ENCODE results near the gene FUOM. TPM values are rescaled to one million over a fixed set of nuclear protein-coding genes. Genes with fewer than 3 reads are reported as not detected.

FUOM gene
- total and polyA plus RNA-seq, 7 donors: 3.0 to 9.1 (median 5.4) TPM

DNA sequence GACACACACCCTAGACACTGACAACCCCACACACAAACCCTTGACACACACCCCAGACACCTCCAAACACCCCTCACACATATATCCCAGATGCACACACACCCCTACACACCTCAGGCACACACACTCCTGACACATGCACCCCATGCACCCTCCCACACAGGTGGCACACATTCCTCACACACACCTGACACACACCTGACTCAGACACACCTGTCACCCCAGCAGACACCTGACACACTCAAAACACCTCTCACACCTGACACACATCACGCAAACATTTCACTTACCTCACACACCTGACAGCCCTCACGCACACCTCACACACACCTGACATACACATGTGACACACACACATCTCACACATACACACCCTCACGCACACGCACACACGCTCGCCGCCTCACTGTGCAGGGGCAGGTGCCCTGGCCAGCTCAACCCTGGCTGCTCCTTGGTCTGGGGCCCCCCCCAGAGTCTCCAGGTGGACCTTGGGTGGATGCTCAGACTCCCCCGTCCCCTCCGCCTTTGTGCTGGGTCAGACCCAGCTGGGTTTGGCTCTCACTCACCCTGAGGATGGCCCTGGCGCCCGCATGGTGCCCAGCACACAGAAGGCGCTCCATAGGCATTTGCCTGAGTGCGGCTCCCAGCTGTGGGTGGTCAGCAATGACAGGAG lies 18.0 kb downstream of the FUOM start:
- Histone ChIP-seq H3K36me3 (ENCODE audit: insufficient read depth in 1 of 2, low read depth in 1 of 2) (no peaks in the 10 kb centered on the region), H3K27me3 (ENCODE audit: insufficient read depth in 3 of 3, low read length in 2 of 3) (peaks cover 0 to 75% (median 37%) of the 10 kb centered on the region in 3 donors), H3K9me3 (no peaks in the 10 kb centered on the region), H3K4me1 (peaks cover 12% of the 10 kb centered on the region), H3K27ac (no peak overlapping the region), H3K4me3 (no peak overlapping the region)
- intact Hi-C loops (cut with DNase I): no loop called here
- WGBS, 3 donors: 84 to 89% (median 88%) methylated on average over 13 of the region's 13 CpGs
- TF ChIP-seq, protein P1, sequence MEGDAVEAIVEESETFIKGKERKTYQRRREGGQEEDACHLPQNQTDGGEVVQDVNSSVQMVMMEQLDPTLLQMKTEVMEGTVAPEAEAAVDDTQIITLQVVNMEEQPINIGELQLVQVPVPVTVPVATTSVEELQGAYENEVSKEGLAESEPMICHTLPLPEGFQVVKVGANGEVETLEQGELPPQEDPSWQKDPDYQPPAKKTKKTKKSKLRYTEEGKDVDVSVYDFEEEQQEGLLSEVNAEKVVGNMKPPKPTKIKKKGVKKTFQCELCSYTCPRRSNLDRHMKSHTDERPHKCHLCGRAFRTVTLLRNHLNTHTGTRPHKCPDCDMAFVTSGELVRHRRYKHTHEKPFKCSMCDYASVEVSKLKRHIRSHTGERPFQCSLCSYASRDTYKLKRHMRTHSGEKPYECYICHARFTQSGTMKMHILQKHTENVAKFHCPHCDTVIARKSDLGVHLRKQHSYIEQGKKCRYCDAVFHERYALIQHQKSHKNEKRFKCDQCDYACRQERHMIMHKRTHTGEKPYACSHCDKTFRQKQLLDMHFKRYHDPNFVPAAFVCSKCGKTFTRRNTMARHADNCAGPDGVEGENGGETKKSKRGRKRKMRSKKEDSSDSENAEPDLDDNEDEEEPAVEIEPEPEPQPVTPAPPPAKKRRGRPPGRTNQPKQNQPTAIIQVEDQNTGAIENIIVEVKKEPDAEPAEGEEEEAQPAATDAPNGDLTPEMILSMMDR (IDR thresholded peaks at IDR 0.05): no peak
- ATAC-seq: no peak
- peak in 1 of 2 donors; percentile 40 for DNase-seq

DNA sequence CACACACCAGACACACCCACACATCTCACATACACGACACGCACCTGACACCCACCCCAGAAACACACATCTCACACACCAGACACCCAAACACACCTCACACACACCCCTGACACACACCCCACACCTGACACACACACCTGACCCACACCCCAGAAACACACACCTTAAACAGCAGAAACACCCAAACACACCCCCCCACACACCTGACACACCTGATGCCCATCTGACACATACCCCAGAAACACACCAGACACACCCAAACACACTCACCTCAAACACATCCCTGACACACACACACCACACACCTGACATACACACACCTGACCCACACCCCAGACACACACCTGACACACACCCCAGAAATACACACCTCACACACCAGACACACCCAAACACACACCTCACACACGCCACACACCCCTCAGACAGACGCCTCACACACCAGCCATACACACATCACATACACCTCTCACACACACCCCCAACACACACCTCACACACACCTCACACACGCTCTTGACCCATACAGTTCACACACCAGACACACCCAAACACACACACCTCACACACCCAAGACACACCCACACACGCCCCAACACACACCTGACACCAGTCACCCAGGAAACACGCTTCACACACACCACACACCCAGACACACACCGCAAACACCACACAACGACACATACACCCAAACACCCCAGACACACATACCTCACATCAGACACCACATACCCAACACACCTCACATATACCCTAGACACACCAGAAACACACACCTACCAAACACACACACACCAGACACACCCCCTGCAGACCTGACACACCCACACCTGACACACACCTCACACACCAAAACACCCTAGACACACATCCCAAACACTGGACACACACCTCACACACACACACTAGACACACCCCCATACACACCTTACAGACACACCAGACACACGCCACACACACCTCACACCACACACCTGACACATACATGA lies 19.4 kb downstream of the FUOM start:
- TF ChIP-seq, protein P1 (IDR thresholded peaks at IDR 0.05): no peak

DNA sequence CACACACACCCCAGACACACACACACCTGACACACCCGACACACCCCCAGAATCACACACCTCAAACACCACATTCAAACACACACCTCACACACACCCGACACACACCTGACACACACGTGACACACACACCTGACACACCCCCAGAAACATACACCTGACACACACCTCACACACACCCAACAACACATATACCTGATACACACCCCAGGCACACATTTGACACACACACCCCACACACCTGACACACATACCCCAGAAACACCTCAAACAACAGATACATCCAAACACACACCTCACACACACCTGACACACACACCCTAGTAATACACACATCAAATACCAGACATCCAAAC lies 20.5 kb downstream of the FUOM start:
- H3K27me3 ChIP-seq (ENCODE audit: insufficient read depth in 3 of 3, low read length in 2 of 3): peaks cover 0 to 66% (median 45%) of the 10 kb centered on the region in 3 donors
- H3K27ac ChIP-seq: no peak overlapping the region
- H3K9me3 ChIP-seq: no peaks in the 10 kb centered on the region
- intact Hi-C loops (cut with DNase I): no loop called here
- no peaks in the 10 kb centered on the region for H3K36me3 ChIP-seq (ENCODE audit: insufficient read depth in 1 of 2, low read depth in 1 of 2)
- no peak overlapping the region for H3K4me3 ChIP-seq
- TF ChIP-seq, protein P1 (IDR thresholded peaks at IDR 0.05): no peak
- H3K4me1 ChIP-seq: peaks cover 12% of the 10 kb centered on the region
- 81 to 95% (median 86%) methylated on average over 3 of the region's 3 CpGs for WGBS, 3 donors
- no peak for ATAC-seq
- DNase-seq: peak in 1 of 2 donors; percentile 12

More for the DNA sequence above, 19.4 kb downstream of the FUOM start:
- Histone ChIP-seq H3K27ac (no peak overlapping the region), H3K4me3 (no peak overlapping the region), H3K27me3 (ENCODE audit: insufficient read depth in 3 of 3, low read length in 2 of 3) (peaks cover 0 to 71% (median 41%) of the 10 kb centered on the region in 3 donors), H3K9me3 (no peaks in the 10 kb centered on the region), H3K4me1 (peaks cover 12% of the 10 kb centered on the region), H3K36me3 (ENCODE audit: insufficient read depth in 1 of 2, low read depth in 1 of 2) (no peaks in the 10 kb centered on the region)
- intact Hi-C loops (cut with DNase I): no loop called here
- WGBS, 3 donors: 89 to 92% (median 90%) methylated on average over 10 of the region's 10 CpGs
- ATAC-seq (no peak), DNase-seq (peak in 1 of 2 donors; percentile 36)

DNA sequence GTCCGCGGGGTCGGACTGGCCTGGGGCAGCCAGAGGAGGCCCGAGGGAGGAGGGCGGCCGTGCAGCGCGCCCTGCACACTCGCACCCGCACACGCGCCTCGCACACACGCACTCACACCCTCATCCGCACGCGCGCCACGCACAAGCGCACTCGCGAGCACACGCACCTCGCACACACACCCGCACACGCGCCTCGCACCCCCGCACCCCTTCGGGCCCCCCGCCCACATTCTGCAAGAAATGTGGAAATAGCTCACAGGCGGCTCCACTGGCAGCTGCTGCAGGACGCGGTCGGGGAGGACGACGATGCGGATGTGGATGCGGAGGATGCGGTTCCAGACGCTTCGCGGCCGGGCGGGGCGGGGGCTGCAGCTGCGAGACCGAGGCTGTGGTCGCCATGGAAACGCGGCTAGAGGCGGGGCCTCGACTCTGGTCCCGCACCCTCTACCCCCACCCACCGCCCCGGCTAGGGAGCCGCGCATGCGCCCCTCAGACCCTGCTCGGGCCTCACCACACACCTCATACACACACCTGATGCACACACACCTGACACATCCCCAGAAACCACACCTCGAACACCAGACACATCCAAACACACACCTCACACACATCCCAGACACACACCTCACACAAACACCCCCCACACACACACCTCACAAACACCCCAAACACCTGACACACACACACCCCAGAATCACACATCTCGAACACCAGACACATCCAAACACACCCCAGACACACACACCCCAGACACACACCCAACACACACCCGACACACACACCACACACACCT lies 21.0 kb downstream of the FUOM start, which contains the start of gene CALY:
CALY (minus strand) TSS at position 320 of the 793 bp plus-strand sequence. CDS start 7,907 bp downstream, outside the sequence.
- H3K27ac ChIP-seq: no peak within 1 kb of the TSS
- H3K27me3 ChIP-seq (ENCODE audit: insufficient read depth in 3 of 3, low read length in 2 of 3): peaks cover 0 to 66% (median 47%) of the 10 kb centered on the region in 3 donors
- ATAC-seq: peak in 1 of 4 donors; percentile 29
- peaks cover 12% of the 10 kb centered on the region for H3K4me1 ChIP-seq
- TF ChIP-seq, protein P1 (IDR thresholded peaks at IDR 0.05): no peak
- no peaks in the 10 kb centered on the region for H3K9me3 ChIP-seq
- WGBS, 3 donors: 10 to 13% (median 13%) methylated on average over 40 to 63 of the region's 63 CpGs
- intact Hi-C loops (cut with DNase I): no loop called here
- H3K36me3 ChIP-seq (ENCODE audit: insufficient read depth in 1 of 2, low read depth in 1 of 2): no peaks in the 10 kb centered on the region
- peak; percentile 24 to 62 for DNase-seq
- H3K4me3 ChIP-seq: peak within 1 kb of the TSS; percentile 56
